ENCODE results near the gene PNO1.
"Not testable (repeated sequence)": the region's sequence is repeated elsewhere in the genome, so short reads cannot be mapped to it uniquely, and the experiment has no call there.

Gene PNO1

DNA sequence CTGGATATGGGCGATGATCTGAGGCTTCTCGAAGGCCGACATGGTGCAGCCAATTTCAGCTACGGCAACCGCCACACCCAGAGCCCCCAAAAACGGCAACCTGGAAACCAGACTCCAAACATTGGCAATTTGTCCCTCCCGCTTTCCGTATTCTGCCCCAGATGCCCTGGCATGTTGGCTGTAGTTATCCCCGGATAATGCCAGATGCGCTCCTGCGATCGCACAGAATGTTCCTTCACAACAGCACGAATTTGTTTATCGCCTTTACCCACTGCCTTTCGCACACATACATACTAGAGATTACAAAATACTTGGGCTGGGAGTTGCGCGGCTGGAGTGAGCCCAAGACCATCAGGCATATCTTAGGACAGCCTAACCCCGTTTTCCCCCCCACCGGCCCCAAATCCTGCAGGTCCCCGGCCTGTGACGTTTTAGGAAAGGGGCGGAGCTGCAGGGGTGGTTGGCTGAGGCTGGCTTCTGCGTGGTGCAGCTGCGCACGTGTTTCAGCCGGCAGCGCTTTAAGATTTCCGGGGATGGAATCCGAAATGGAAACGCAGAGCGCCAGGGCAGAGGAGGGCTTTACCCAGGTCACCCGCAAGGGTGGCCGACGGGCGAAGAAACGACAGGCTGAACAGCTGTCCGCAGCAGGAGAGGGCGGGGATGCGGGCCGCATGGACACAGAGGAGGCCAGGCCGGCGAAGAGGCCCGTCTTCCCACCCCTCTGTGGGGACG lies at the start of gene PNO1:
TSS of gene PNO1 (plus strand) at position 487 of the 732 bp plus-strand sequence. CDS start at position 534, 47 bp downstream.
- peak; percentile 95 for DNase-seq

GRCh38 chr2:68108120-68108519 lies 49.6 kb upstream of the PNO1 start:
- DNase-seq: no peak

- no peak for DNase-seq
Observed at GRCh38 chr2:68110102-68110501, 47.6 kb upstream of the PNO1 start.

GRCh38 chr2:68115965-68116364 lies 41.7 kb upstream of the PNO1 start:
- DNase-seq: no peak

- DNase-seq: not testable (repeated sequence)
Observed at GRCh38 chr2:68117922-68118321, 39.8 kb upstream of the PNO1 start.

GRCh38 chr2:68118816-68119215 lies 38.9 kb upstream of the PNO1 start:
- DNase-seq: no peak

DNA sequence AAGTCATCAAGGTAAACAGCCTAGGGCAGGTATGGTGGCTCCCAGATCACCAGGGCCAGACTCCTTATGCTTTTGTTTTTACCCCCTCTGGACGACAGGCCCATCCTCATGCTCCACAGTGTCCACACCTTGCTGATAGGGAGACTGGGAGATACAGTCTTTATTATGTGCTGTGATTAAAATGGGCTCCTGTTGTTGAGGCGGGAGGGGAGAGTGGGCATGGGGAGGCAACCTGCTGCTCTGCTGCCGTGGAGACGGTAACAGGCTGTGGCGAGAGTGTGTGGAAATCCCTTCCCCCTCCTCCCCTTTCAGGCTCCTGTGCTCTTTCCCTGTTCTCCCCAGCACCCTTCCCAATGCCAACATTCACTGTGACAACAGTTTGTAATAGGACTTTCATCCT lies 38.2 kb upstream of the PNO1 start:
- no peak for DNase-seq

DNA sequence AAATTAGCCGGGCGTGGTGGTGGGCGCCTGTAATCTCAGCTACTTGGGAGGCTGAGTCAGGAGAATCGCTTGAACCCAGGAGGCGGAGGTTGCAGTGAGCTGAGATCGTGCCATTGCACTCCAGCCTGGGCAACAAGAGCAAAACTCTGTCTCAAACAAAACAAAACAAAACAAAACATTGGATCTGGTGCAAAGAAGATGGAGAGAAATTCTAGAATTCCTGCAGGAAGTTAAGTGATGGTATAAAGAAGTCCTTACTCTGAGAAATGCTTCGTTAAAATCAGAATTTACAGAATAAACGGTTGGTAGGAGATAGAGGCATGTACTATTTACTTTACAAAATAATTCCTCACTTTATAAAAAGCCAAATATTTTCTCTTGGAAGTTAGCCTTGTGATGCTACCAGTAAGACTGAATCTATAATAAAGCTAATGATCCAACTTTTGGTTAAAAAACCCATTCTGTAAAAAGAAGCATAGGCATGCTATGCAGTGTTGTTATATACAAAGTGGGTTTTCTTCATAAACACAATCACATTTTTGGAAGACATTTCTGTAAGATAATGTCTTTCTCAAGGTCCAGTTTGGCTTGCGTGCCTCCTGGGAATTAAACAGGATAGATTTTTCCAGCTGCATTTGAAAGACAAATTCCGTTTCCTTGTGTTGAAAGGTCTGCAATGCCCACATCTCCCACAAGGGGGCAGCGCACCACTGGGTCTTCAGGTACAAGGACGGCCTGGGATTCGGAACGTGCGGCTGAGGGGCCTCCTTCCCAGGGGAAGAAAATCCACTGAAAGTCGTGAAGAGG lies 35.6 kb upstream of the PNO1 start:
- peak; percentile 78 for DNase-seq

GRCh38 chr2:68122680-68122964 lies 35.1 kb upstream of the PNO1 start:
- no peak for DNase-seq

- no peak for DNase-seq
Observed at GRCh38 chr2:68124321-68124720, 33.4 kb upstream of the PNO1 start.

GRCh38 chr2:68125821-68126220 lies 31.9 kb upstream of the PNO1 start:
- DNase-seq: no peak

DNA sequence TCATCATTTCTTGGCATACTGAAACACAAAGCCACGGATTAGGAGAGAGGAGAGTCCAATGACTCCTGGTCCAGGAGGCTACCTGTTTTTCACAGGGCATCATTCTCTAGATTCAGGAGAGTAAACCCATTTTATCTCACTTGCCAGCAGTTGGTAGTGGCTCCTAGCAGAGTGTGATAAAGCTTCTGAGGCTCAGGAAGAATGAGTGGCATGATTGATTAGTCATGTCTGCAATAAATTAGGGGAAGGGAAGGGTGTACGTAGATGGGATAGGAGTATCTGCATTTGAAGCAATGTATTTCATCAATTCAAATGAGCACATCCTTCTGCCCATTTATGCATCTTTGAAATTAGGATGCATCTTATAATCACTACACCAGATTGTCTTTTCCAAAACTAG lies 31.1 kb upstream of the PNO1 start:
- no peak for DNase-seq

DNA sequence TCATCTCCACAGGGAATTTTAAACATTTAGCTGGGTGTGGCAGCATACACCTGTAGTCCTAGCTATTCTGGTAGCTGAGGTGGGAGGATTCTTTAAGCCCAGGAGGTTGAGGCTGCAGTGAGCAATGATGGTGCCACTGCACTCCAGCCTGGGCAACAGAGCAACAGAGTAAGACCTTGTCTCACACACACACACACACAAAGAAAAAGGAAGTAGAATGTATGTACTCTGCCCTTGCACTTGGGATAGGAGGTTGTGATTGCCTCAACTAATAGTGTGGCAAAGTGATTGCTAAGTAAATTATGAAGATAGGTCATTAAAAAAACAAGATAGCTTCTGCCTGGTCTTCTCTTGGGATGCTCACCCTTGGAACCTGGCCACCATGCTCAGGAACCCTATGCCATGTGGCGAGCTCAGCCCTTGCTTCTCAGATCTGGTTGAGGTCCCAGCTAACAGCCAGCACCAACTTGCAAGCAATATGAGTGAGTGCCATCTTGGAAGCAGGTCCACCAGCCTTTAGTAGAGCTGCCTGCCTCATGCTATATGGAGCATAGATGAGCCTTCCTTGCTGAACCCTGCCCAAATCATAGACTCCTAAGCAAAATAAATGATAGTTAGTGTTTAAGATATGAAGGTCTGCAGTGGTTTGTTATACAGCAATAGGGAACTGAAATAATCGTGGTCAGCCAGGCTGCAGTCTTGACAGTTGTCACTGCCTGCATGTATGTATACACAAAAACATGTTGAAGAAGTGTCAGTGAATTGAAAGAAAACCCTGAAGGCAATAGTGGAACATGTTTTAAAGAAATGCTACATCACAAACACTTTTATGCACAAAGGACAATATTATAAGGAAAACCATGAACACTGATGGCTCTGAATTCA lies 30.1 kb upstream of the PNO1 start:
- no peak for DNase-seq

GRCh38 chr2:68134120-68134519 lies 23.6 kb upstream of the PNO1 start:
- no peak for DNase-seq

DNA sequence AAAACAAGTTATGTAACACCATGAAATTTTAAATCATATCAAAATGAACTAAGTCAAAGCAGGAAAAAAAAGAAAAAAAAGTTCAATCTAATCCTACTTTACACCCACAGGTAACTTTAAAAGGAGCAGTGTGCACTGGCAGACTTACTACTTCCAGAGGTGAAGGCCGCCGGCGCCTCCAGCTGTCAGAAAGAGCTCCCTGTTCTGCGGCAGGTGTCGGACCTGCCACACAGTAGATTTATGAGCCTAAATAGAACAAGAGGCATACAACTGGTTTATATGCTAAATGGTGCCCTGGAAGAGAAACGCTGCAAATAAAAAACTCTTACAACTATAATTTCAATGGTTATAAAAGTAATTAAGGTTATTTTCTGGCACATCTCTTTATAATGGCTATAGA lies 23.1 kb upstream of the PNO1 start:
- DNase-seq: no peak

DNA sequence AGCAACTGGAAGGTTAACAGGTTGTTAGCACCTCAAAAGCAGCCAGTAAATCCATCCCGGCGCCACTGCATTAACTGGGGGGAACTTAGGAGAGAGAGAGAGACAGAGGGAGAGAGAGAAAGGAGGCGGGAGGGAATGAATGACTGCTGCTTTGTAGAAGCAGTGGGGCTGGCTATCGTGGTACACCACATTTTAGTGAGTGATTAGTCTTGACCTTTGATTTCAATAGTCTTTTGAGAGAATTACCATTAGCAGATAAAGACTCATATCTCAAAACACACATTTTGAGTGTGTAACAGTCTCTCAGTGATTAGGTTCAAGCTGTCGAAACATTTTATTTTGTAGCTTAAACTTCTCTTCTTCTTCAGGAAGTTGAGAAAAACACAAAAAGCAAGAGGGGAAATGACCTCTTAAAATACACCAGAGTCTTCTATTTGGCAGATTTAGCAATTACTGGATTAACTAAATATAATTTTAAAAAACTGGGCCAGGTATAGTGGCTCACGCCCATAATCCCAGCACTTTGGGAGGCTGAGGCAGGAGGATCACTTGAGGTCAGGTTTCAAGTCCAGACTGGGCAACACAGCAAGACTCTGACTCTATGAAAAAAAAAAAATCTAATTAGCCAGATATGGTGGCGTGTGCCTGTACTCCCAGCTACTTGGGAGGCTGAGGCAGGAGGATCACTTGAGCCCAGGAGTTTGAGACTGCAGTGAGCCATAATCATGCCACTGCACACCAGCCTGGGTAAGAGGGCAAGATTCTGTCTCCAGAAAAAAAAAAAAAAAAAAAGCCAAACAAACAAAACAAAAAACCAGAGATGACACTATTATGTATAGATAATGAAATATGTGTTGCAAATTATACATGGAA lies 22.0 kb upstream of the PNO1 start:
- no peak for DNase-seq

DNA sequence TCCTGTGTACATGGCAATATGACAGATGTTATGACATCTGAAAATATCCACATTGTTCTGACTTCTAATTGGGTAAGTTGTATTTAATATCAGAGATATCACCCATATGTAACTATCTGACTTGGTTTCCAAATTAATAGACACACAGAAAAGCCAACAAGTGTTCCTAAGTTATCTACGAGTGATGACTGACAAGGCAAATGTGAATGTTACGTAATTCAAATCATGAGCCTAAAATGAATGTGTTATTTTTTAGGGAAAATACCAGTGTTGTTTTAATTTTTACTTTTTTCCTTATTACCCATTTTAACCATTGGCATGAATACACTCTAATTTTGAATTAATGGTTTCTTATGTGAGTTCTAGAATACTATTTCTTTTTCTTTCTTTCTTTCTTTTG lies 15.8 kb upstream of the PNO1 start:
- no peak for DNase-seq

- DNase-seq: peak; percentile 22
Observed at GRCh38 chr2:68151037-68151436, 6.7 kb upstream of the PNO1 start.

DNA sequence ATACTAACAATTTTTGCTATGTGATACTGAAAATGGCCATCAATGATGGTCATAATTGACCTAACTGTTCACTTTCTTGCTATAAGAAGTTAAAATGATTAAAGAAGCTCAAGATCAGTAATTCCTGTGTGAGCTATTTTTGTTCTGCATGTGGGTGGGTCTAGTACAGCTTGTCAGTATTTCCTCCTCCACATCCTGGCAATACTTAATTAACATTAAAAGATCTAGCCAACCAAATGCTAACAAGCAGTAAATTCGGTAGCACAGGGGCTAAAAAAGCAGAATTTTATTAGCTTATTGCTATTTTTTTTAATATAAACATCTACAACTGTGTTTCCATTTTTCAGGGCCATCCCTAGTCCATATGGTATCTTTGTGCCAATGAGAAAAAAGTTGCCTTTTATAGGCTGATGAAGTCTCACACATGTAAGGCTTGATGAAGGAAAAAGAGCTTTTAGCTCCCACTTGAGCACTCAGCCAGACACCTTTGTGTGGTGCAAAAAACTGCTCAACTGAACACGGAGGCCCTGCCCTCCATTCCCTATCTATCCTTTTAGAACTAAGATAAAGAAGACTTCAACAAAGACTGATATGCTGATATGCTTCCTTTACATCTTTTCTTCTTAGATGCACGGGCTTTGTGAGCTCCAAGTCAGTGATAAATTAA lies 4.9 kb upstream of the PNO1 start:
- no peak for DNase-seq

DNA sequence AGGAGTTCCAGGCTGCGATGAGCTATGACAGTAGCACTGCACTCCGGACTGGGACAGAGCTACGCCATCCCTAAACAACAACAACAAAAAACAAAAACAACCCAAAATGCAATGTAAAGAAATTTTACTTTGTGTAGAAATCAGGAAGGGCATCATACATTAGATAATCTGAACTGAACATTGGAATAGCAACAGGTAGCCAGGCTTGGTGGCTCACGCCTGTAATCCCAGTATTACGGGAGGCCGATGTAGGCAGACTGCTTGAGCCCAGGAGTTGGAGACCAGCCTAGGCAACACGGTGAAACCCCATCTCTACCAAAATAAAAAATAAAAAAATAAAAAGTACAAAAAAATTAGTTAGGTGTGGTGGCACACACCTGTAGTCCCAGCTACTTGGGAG lies 2.1 kb upstream of the PNO1 start:
- no peak for DNase-seq

- DNase-seq: no peak
Observed at GRCh38 chr2:68156419-68156818, 1.3 kb upstream of the PNO1 start.

DNA sequence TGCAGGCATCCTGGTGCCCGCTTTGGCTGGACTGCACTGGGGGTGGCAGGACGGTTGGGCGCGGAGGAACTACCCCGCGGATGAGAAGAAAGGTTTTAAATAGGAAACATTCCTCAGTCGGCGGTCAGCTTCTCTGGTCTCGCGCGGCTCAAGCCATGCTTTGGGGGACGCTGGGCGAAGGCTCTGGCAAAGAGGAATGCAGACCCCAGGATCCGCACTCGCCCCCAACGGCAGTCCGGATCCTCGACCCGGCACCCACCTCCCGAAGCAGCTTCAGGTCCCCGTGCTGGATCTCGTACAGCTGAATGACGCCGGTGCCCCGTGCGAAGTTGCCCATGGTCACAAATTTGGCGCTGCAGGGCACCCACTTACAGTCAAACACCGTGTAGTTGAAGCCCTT lies 686 bp upstream of the PNO1 start:
- DNase-seq: no peak
